Activated CD4-positive, alpha-beta T cell treated with anti-CD3 and anti-CD28 coated beads for 36 hours (primary cell): ENCODE measurements around the gene C11orf91. TPM values are rescaled to one million over a fixed set of nuclear protein-coding genes. Genes with fewer than 3 reads are reported as not detected.

Experiments
- ATAC-seq: fragments of 200-7000 bp; cut with Tn5 transposase; one replicate; pipeline ENCODE4 v1.10.0; 2021; ENCODE audit warnings: mild to moderate bottlenecking, moderate library complexity
- CTCF ChIA-PET: fragments of 350-600 bp; sonication (Branson Sonifier 250); formaldehyde crosslinking; loops from one replicate; lab custom pipeline; 2021; ENCODE audit warnings: antibody characterized with exemption; lab: Charles Lee
- POLR2A ChIA-PET: fragments of 350-600 bp; sonication (Branson Sonifier 250); formaldehyde crosslinking; loops from one replicate; lab custom pipeline; 2021; ENCODE audit warnings: antibody characterized with exemption, inconsistent platforms; lab: Charles Lee
- DNase-seq: peaks from one replicate; pipeline ENCODE4 v3.0.0-alpha.2; 2020
- H3K27ac Mint-ChIP-seq: one replicate; pipeline ENCODE4 v1.8.0; 2021; ENCODE audit warnings: mixed read lengths
- H3K27me3 Mint-ChIP-seq: one replicate; pipeline ENCODE4 v1.8.0; 2021; ENCODE audit warnings: mixed read lengths
- H3K36me3 Mint-ChIP-seq: one replicate; pipeline ENCODE4 v1.8.0; 2021; ENCODE audit warnings: low read depth, mixed read lengths
- H3K4me1 Mint-ChIP-seq: one replicate; pipeline ENCODE4 v1.8.0; 2021; ENCODE audit warnings: mixed read lengths
- H3K4me3 Mint-ChIP-seq: one replicate; pipeline ENCODE4 v1.8.0; 2021; ENCODE audit warnings: mild to moderate bottlenecking, moderate library complexity, mixed read lengths
- H3K9me3 Mint-ChIP-seq: one replicate; pipeline ENCODE4 v1.8.0; 2021; ENCODE audit warnings: low read depth, mixed read lengths
- intact Hi-C, 2 experiments: fragments of 100-400 bp; cut with DNase I in 1 of 2; cut with micrococcal nuclease in 1 of 2; formaldehyde crosslinking; loops; one replicate each; pipeline versions ENCODE4 v1.14.2 to v1.15.1; 2022 to 2024; cut with DNase I, micrococcal nuclease
- total RNA-seq, 2 experiments: library from RNA; stranded (reverse); gene quantifications; one replicate each; pipeline ENCODE4 v1.2.3, GENCODE V29; 2021

Gene C11orf91
- total RNA-seq, 2 experiments from 2014 or later, result not detected

DNA sequence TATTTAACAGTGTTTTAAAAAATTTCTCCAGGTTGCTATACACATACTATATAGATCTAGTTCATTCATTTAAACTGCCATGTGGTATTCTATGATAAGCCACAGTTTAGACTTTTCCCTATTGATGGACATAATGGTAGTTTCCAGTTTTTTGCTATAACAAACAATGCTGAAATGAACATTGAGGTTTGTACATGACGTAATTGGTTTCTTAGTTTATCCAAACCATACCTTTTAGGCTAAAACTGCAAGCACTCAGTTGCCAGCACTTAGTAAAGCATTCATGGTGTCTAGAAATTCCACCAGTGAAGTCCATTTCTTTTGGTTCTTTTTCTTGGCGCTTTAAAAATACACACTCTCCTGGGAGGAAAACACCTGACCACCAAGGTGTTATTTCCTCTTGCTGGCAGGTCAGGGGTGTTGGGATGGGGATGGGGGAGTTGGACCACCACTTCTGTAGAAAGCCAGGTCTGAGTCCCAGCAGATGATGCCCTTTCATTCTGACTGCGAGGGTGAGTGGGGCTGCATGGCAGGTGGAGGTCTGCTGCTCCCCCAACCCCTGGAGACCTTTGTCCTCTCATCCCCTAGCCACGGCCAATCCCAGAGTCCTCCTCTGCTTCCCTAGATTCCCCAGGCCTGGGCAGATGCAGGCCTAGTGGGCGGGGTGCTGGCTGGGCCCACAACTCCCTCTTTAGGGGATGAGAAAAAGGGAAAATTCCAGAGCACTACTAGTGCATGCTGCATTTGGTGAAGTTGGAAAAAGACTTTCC, 41.1 kb downstream of the C11orf91 start:
- no peak overlapping the region for H3K27ac Mint-ChIP-seq
- CTCF ChIA-PET, result no interaction called here

DNA sequence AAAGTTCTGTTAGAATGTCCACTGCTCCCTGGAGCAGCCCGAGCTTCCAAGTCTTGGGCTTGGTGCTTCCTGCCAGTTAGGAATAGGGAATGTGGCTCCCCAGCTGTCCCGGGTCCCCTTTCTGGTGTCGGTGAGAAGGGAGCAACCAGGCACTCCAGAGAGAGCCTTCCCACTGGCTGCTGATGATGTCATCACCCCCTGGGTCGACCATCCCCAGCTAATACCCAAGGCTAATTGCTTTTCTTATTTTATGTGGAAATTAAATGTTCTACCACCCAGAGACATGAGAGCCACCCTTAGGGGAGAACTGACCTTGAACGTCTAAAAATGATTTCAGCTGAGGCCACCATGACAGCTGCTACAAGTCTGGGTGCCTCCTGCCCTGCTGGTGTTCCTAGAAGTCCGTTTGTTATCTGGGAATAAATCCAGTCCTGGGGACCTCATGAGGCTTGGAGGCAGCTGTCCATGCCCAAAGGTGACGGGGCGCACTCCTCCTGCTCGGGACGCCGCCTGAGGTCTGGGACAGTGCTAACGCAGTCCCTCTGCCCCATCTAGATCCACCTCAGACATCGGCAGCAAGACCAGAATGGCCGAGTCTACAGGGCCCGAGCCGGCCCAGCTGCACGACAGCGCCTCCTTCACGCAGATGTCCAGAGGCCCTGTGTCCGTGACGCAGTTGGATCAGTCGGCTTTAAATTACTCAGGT, 42.3 kb downstream of the C11orf91 start:
- DNase-seq, result no peak
- ChIA-PET POLR2A (no interaction called here), CTCF (no interaction called here)
- no peak overlapping the region for H3K27ac Mint-ChIP-seq
- intact Hi-C loops, result no loop called here
- H3K36me3 Mint-ChIP-seq, result no peaks in the 10 kb centered on the region
- no peaks in the 10 kb centered on the region for H3K4me1 Mint-ChIP-seq
- H3K9me3 Mint-ChIP-seq, result no peaks in the 10 kb centered on the region
- ATAC-seq, result no peak
- H3K4me3 Mint-ChIP-seq, result no peak overlapping the region
- H3K27me3 Mint-ChIP-seq, result peaks cover 11% of the 10 kb centered on the region

More for the DNA sequence above, 41.1 kb downstream of the C11orf91 start:
- DNase-seq, result no peak
- intact Hi-C loops, result no loop called here
- Mint-ChIP-seq H3K9me3 (no peaks in the 10 kb centered on the region), H3K4me1 (no peaks in the 10 kb centered on the region), H3K36me3 (no peaks in the 10 kb centered on the region), H3K27me3 (peaks cover 8% of the 10 kb centered on the region), H3K4me3 (no peak overlapping the region)
- POLR2A ChIA-PET, result no interaction called here
- no peak for ATAC-seq

DNA sequence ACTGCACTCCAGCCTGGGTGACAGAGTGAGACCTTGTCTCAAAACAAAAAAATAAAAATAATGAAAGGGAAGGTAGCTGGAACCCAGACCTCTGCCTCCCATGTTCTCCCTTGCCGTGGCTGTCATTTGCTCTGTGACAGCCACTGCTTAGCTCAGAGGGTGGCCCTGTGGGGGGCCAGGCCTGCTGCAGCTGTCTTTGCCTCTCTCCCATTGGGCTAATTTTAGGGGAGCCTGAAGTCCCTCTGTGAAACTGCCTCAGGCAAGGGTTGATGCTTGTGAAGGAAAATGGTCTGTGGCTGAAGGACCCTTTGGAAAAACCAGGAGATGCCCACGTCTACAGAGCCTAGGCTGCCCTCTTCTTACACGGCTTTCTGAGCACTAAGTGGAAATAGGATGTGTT, 42.9 kb downstream of the C11orf91 start:
- Mint-ChIP-seq H3K27ac (no peak overlapping the region), H3K9me3 (no peaks in the 10 kb centered on the region), H3K4me3 (no peak overlapping the region), H3K27me3 (peaks cover 10% of the 10 kb centered on the region), H3K4me1 (no peaks in the 10 kb centered on the region), H3K36me3 (no peaks in the 10 kb centered on the region)
- DNase-seq, result no peak
- ChIA-PET POLR2A (no interaction called here), CTCF (no interaction called here)
- no peak for ATAC-seq
- intact Hi-C loops, result no loop called here

DNA sequence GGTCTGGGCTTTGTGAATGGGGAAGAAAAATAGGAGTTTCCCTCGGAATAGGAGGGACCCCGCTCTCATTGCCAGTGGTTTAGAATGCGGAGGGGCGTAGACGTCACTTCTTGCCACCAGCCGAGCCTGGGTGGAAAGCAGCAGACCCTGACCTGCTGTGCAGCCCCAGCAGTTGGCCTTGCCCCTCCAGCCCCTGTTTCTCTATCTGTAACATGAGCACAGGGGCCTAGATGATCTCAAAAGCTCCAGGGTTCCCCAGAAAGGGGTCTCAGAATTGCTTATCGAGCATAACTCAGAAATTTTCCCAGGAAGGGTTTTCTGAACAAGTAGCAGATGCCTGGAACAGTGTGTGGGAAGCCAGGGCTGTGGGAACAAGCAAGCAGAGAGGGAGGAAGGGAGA, 43.9 kb downstream of the C11orf91 start:
- CTCF ChIA-PET, result no interaction called here
- DNase-seq, result no peak
- H3K4me1 Mint-ChIP-seq, result no peaks in the 10 kb centered on the region
- H3K27me3 Mint-ChIP-seq, result peaks cover 9% of the 10 kb centered on the region
- no peak for ATAC-seq
- H3K36me3 Mint-ChIP-seq, result no peaks in the 10 kb centered on the region
- H3K9me3 Mint-ChIP-seq, result no peaks in the 10 kb centered on the region
- intact Hi-C loops, result no loop called here
- POLR2A ChIA-PET, result no interaction called here
- H3K4me3 Mint-ChIP-seq, result no peak overlapping the region
- no peak overlapping the region for H3K27ac Mint-ChIP-seq

DNA sequence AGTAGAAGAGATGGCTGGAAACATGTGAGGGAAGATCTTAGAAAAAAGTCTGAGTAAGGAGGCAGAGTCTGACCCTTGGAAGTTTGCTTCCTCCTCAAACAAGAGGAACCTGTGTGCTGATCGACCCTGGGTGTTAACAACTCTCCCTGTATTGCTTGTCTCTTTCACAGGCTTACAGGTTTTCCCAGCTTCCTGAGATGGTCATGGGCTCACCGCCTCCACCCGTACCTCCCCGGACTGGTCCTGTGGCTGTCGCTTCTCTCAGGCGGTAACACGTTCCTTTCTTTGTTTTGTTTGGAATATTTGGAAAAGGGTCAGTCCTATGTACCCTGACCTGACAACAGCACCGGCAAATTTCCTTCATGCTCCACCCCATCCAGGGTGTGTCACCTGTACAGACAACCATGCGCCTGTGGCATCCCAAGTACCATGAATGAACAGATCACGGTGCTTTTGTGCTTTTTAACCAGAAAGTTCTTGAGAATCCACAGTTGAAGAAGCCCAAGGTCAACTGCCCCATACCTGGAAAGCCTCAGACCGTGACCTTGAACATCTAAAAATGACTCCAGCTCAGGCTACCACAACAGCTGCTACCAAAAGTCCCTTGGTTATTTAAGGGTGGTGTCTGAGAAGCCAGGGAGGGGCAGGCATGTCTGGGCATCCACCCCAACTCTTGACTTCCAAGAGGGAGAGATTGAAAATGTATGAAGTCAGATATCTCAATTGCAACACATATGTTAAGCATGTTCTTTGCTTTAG, 44.6 kb downstream of the C11orf91 start:
- Mint-ChIP-seq H3K4me3 (no peak overlapping the region), H3K27me3 (peaks cover 9% of the 10 kb centered on the region), H3K4me1 (no peaks in the 10 kb centered on the region), H3K9me3 (no peaks in the 10 kb centered on the region), H3K36me3 (no peaks in the 10 kb centered on the region), H3K27ac (no peak overlapping the region)
- no peak for DNase-seq
- POLR2A ChIA-PET, result no interaction called here
- ATAC-seq, result no peak
- CTCF ChIA-PET, result no interaction called here
- intact Hi-C loops, result no loop called here

DNA sequence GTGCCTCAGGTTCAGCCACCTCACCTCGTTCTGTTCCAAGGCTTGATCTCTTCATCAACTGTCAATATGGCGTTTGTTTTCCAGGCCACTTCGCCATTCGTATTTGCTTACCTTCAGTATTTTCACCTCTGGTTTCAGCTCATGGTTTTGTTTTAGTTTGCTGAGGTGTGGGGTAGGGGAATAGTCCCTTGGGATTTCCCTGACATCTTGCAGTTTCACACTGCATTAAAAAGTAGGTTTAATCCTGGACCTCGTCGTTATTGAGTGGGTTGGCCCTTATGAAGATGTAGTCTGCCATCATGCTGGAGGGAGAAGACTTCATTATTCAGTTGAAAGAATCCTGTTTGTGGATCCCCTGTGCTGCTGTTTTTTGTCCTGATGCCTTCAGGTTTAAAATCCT, 46.0 kb downstream of the C11orf91 start:
- POLR2A ChIA-PET, result no interaction called here
- H3K4me3 Mint-ChIP-seq, result no peak overlapping the region
- CTCF ChIA-PET, result no interaction called here
- DNase-seq (no peak), ATAC-seq (no peak)
- peaks cover 9% of the 10 kb centered on the region for H3K27me3 Mint-ChIP-seq
- H3K27ac Mint-ChIP-seq, result no peak overlapping the region
- H3K36me3 Mint-ChIP-seq, result no peaks in the 10 kb centered on the region
- H3K9me3 Mint-ChIP-seq, result no peaks in the 10 kb centered on the region
- intact Hi-C loops, result no loop called here
- no peaks in the 10 kb centered on the region for H3K4me1 Mint-ChIP-seq

DNA sequence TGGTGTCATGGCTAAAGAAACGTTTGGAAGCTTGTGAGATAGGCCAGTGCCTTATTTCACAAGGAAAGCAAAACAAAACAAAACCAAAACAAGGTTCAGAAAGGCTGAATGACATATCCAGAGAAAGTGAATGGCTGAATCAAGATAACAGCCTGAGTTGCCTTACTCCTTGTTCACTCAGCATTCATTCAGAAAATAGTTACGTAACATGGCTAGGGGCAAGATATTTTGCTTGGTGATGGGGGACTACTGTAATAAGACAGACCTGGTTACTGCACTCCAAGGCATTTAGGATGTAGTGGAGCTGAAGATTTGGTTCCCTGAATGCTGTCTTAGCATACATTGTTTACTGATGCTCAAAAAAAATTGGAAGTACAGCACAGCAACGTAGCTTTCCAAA, 47.7 kb downstream of the C11orf91 start:
- H3K4me3 Mint-ChIP-seq, result no peak overlapping the region
- intact Hi-C loops, result no loop called here
- no peaks in the 10 kb centered on the region for H3K4me1 Mint-ChIP-seq
- H3K9me3 Mint-ChIP-seq, result no peaks in the 10 kb centered on the region
- ATAC-seq (no peak), DNase-seq (no peak)
- CTCF ChIA-PET, result no interaction called here
- no peaks in the 10 kb centered on the region for H3K36me3 Mint-ChIP-seq
- no peak overlapping the region for H3K27ac Mint-ChIP-seq
- H3K27me3 Mint-ChIP-seq, result peaks cover 9% of the 10 kb centered on the region
- POLR2A ChIA-PET, result no interaction called here

DNA sequence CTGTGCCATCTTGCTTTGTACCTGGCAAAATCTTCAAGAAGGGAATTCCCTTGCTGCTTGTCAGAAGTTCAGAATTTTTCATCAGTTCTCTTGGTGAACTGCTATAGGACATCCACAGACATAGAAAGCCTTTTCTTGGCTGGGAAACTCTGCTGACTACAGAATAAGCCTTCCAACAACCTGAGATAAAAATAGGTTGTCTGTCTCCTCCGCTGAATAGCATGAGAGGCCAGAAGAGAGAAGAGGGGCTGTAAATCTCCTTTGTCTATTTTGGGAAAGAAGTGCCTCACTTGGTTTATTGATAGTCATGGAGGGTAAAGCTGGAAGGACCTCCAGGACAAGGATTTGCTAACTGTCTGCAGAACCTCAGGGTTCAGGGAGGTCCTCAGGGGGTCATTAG, 48.2 kb downstream of the C11orf91 start:
- Mint-ChIP-seq H3K4me1 (no peaks in the 10 kb centered on the region), H3K36me3 (no peaks in the 10 kb centered on the region), H3K4me3 (no peak overlapping the region), H3K27me3 (peaks cover 9% of the 10 kb centered on the region), H3K9me3 (no peaks in the 10 kb centered on the region), H3K27ac (no peak overlapping the region)
- DNase-seq (no peak), ATAC-seq (no peak)
- ChIA-PET CTCF (no interaction called here), POLR2A (no interaction called here)
- intact Hi-C loops, result no loop called here

DNA sequence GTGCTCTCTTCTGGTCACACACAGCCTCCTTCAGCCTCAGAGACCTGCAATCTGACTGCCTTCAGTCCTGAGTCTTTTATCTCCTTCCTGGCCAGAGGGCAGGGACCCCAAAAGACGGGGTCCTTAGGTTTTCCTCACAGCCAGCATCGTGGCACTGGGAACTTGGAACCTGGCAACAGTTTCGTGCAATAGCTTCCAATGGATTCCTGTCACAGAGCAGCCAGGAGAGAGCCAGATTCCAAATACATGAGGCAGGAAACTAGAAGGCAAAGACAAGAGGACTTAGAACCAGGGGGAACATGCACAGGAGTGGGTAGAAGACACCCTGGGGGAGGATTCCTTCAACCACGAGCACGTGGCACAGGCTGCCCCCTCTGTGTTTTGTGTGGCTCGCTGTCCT, 48.6 kb downstream of the C11orf91 start:
- intact Hi-C loops, result no loop called here
- no peak for ATAC-seq
- POLR2A ChIA-PET, result no interaction called here

DNA sequence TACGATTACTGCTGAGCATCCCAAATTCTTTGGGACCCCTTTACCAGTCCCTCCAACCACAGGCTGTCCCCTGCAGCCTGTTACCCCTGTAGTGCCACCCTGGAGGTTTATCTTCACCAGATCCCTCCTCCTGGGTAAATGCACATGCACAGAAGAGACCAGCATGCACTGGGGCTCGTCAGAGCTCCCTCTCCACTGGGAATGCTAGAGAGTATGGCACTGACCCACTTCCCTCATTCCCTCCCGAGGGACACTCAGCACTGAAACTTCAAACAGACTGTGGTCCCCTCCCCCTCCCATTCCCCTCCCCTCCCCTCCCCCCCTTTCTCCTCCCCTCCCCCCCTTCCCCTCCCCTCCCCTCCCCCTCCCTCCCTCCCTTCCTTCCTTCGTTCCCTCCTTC, 49.1 kb downstream of the C11orf91 start:
- Mint-ChIP-seq H3K27me3 (peaks cover 9% of the 10 kb centered on the region), H3K27ac (no peak overlapping the region), H3K4me1 (no peaks in the 10 kb centered on the region), H3K9me3 (no peaks in the 10 kb centered on the region), H3K36me3 (no peaks in the 10 kb centered on the region), H3K4me3 (no peak overlapping the region)
- CTCF ChIA-PET, result no interaction called here
- intact Hi-C loops, result no loop called here
- ATAC-seq, result no peak
- POLR2A ChIA-PET, result no interaction called here
- no peak for DNase-seq

More for the DNA sequence above, 48.6 kb downstream of the C11orf91 start:
- H3K27ac Mint-ChIP-seq, result no peak overlapping the region
- H3K27me3 Mint-ChIP-seq, result peaks cover 9% of the 10 kb centered on the region
- no peaks in the 10 kb centered on the region for H3K9me3 Mint-ChIP-seq
- H3K36me3 Mint-ChIP-seq, result no peaks in the 10 kb centered on the region
- H3K4me1 Mint-ChIP-seq, result no peaks in the 10 kb centered on the region
- DNase-seq, result no peak
- no peak overlapping the region for H3K4me3 Mint-ChIP-seq
- CTCF ChIA-PET, result no interaction called here

DNA sequence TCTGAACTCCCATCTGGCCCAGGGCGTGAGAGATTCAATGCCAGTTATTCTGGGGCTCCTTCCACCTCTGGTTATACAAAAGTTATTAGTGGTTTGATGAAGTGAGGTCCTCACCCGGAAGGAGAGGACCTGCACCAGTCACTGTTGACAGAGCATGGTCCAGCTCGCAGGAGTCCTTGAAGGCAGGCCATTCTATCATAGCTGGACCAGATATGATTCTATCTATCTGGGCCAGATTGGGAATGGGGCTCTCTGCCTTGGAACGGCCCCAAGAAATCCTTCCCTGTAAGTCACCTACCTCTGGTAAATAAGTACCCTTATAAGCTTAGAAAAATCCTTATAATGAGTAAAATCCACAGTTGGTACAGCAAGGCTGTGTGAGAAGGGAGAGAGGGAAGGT, 50.7 kb downstream of the C11orf91 start:
- ATAC-seq (no peak), DNase-seq (no peak)
- ChIA-PET CTCF (no interaction called here), POLR2A (no interaction called here)
- H3K36me3 Mint-ChIP-seq, result no peaks in the 10 kb centered on the region
- no peak overlapping the region for H3K27ac Mint-ChIP-seq
- no peak overlapping the region for H3K4me3 Mint-ChIP-seq
- intact Hi-C loops, result no loop called here
- no peaks in the 10 kb centered on the region for H3K4me1 Mint-ChIP-seq
- H3K9me3 Mint-ChIP-seq, result no peaks in the 10 kb centered on the region
- peaks cover 5% of the 10 kb centered on the region for H3K27me3 Mint-ChIP-seq
